ENCODE measurements around the gene AK3. TPM values are rescaled to one million over a fixed set of nuclear protein-coding genes. Genes with fewer than 3 reads are reported as not detected.

AK3 gene
- total and polyA plus RNA-seq, 2 of the 8 experiments (the other 6 are each of a cell fraction or from before 2014, with no cell fraction given): 8.9 to 30.0 TPM

- TF ChIP-seq POLR2A (IDR thresholded peaks at IDR 0.05; ENCODE audit: control extremely low read depth in 1 of 2, low read depth in 2 of 2, low read length in 2 of 2): no peak
- CTCF ChIA-PET (ENCODE audit: partially characterized antibody): interaction anchor here (0.6 to 3.2 kb wide), 4 partner anchors 18 to 83 kb away, joined by 3 to 10 read pairs (median 4); no protein-coding TSS in a partner anchor
- POLR2A ChIA-PET (ENCODE audit: partially characterized antibody): interaction anchor here (0.5 kb wide), 1 partner anchor 8 kb away, joined by 3 read pairs; no protein-coding TSS in a partner anchor
- no peaks in the 10 kb centered on the region for H3K79me2 ChIP-seq (ENCODE audit: control insufficient read depth in 1 of 2, insufficient read depth in 2 of 2, low read length in 2 of 2)
- no peaks in the 10 kb centered on the region for H3K36me3 ChIP-seq (ENCODE audit: control insufficient read depth in 2 of 4, insufficient read depth in 4 of 4, low read length in 3 of 4)
- no peaks in the 10 kb centered on the region for H4K20me1 ChIP-seq (replicated peaks in 1 of 2; ENCODE audit: control insufficient read depth in 1 of 2, insufficient read depth in 2 of 2, low read length in 2 of 2)
- FAIRE-seq (no peak), DNase-seq (ENCODE audit: low read depth in 1 of 2, low spot score in 2 of 2) (no peak)
- H3K23me2 ChIP-seq (ENCODE audit: low read depth, low read length): no peaks in the 10 kb centered on the region
- no peak overlapping the region for H2BK12ac ChIP-seq (ENCODE audit: low read depth, low read length)
- no peaks in the 10 kb centered on the region for H3K4me1 ChIP-seq (replicated peaks in 1 of 4; ENCODE audit: control insufficient read depth in 3 of 4, insufficient read depth in 4 of 4, low read length in 3 of 4)
- no peak overlapping the region for H3K56ac ChIP-seq (replicated peaks; ENCODE audit: insufficient read length, low read depth, low read length)
- no peak overlapping the region for H2BK15ac ChIP-seq (ENCODE audit: low read length)
- H2AK5ac ChIP-seq (ENCODE audit: low read depth, low read length): no peak overlapping the region
- no peak overlapping the region for H3K4me2 ChIP-seq (ENCODE audit: insufficient read depth in 1 of 2, low read depth in 2 of 2, low read length in 2 of 2)
- no peak overlapping the region for H2AFZ ChIP-seq (ENCODE audit: low read length)
- H4K91ac ChIP-seq (replicated peaks; ENCODE audit: insufficient read length, low read length): no peak overlapping the region
- no peaks in the 10 kb centered on the region for H3K9me3 ChIP-seq (ENCODE audit: insufficient read depth in 2 of 2, low read depth in 1 of 2, low read length in 1 of 2)
- H2BK120ac ChIP-seq (replicated peaks; ENCODE audit: low read depth, low read length): no peak overlapping the region
- no peak overlapping the region for H3K9ac ChIP-seq (replicated peaks in 1 of 4; ENCODE audit: extremely low read depth in 1 of 4, low read depth in 3 of 4, low read length in 3 of 4)
- H3K14ac ChIP-seq (ENCODE audit: insufficient read length): no peak overlapping the region
- no peak overlapping the region for H3K4ac ChIP-seq (replicated peaks; ENCODE audit: insufficient read length, low read depth, low read length)
- no peak overlapping the region for H2BK20ac ChIP-seq (ENCODE audit: low read length)
- H4K5ac ChIP-seq (ENCODE audit: insufficient read length, low read depth, low read length): no peak overlapping the region
- no peaks in the 10 kb centered on the region for H3K79me1 ChIP-seq (ENCODE audit: low read depth, low read length)
- no peak overlapping the region for H2BK5ac ChIP-seq (ENCODE audit: low read depth, low read length)
- no peak overlapping the region for H3K23ac ChIP-seq (ENCODE audit: insufficient read length)
- no peak overlapping the region for H3K18ac ChIP-seq (ENCODE audit: extremely low read depth, low read length)
- 94% methylated on average over 4 of the region's 4 CpGs; no CpG with 5 or more reads in 1 of the 2 experiments for WGBS, 2 experiments (ENCODE audit: extremely low coverage in 1 of 2, insufficient coverage in 1 of 2, insufficient read length in 1 of 2, insufficient replicate concordance in 2 of 2, low coverage in 1 of 2, low lambda C conversion rate in 2 of 2, missing lambda C conversion rate in 1 of 2)
- H3K4me3 ChIP-seq (ENCODE audit: extremely low read depth in 1 of 4, insufficient read depth in 2 of 4, low read depth in 3 of 4, low read length in 4 of 4): no peak overlapping the region
- H3K27ac ChIP-seq (ENCODE audit: low read depth, low read length): no peak overlapping the region
- H4K8ac ChIP-seq (ENCODE audit: extremely low read depth, insufficient read depth, low read length): no peak overlapping the region
- no peaks in the 10 kb centered on the region; a peak in 2 of 7 replicates for H3K27me3 ChIP-seq (replicated peaks in 1 of 4; ENCODE audit: control insufficient read depth in 3 of 4, extremely low read depth in 1 of 4, insufficient read depth in 3 of 4, low read length in 3 of 4)
Measured at GRCh38 chr9:4786599-4786998, 45.6 kb upstream of the AK3 start.

Measured in H1 (cell line).